HEK293 (cell line): ENCODE measurements around the gene MEGF6.

ENCODE experiments used
- GLI2 ChIP-seq: fragments of 450-650 bp; formaldehyde crosslinking; IDR thresholded peaks from 2 replicates; pipeline ENCODE4; 2017; ENCODE audit warnings: missing biosample characterization, missing genetic modification characterization, low read depth, borderline replicate concordance
- KLF1 ChIP-seq: fragments of 450-650 bp; formaldehyde crosslinking; IDR thresholded peaks from 2 replicates; pipeline ENCODE4 v1.5.1; 2016; ENCODE audit warnings: missing biosample characterization, missing genetic modification characterization
- KLF17 ChIP-seq: fragments of 450-650 bp; formaldehyde crosslinking; IDR thresholded peaks from 2 replicates; pipeline ENCODE4 v1.5.1; 2016; ENCODE audit warnings: missing biosample characterization, missing genetic modification characterization
- KLF9 ChIP-seq: fragments of 450-650 bp; formaldehyde crosslinking; IDR thresholded peaks from 2 replicates; pipeline ENCODE4 v1.5.1; 2016; ENCODE audit warnings: missing biosample characterization, missing genetic modification characterization, low read depth
- PATZ1 ChIP-seq: fragments of 450-650 bp; formaldehyde crosslinking; IDR thresholded peaks from 2 replicates; pipeline ENCODE4 v1.5.1; 2016; ENCODE audit warnings: missing biosample characterization, missing genetic modification characterization
- SCRT2 ChIP-seq: fragments of 450-650 bp; formaldehyde crosslinking; IDR thresholded peaks from 2 replicates; pipeline ENCODE4 v1.5.1; 2016; ENCODE audit warnings: missing biosample characterization, missing genetic modification characterization
- ZBTB20 ChIP-seq: fragments of 450-650 bp; formaldehyde crosslinking; IDR thresholded peaks from 2 replicates; pipeline ENCODE4 v1.5.1; 2016; ENCODE audit warnings: missing biosample characterization, missing genetic modification characterization
- ZBTB26 ChIP-seq: fragments of 450-650 bp; formaldehyde crosslinking; optimal IDR thresholded peaks from 2 replicates; pipeline ENCODE3; 2016; ENCODE audit warnings: missing biosample characterization, mild to moderate bottlenecking, missing genetic modification characterization
- ZNF112 ChIP-seq: fragments of 450-650 bp; formaldehyde crosslinking; IDR thresholded peaks from 2 replicates; pipeline ENCODE4 v1.5.0; 2017; ENCODE audit warnings: missing biosample characterization, missing genetic modification characterization
- ZNF248 ChIP-seq: fragments of 450-650 bp; formaldehyde crosslinking; IDR thresholded peaks from 2 replicates; pipeline ENCODE4 v1.5.1; 2017; ENCODE audit warnings: missing biosample characterization, missing genetic modification characterization
- ZNF366 ChIP-seq: fragments of 450-650 bp; formaldehyde crosslinking; conservative IDR thresholded peaks from 2 replicates; pipeline ENCODE4 v1.5.1; 2016; ENCODE audit warnings: missing biosample characterization, missing genetic modification characterization
- ZNF423 ChIP-seq: fragments of 450-650 bp; formaldehyde crosslinking; IDR thresholded peaks from 2 replicates; pipeline ENCODE4 v1.5.1; 2016; ENCODE audit warnings: missing biosample characterization, missing genetic modification characterization
- ZNF449 ChIP-seq: fragments of 450-650 bp; formaldehyde crosslinking; IDR thresholded peaks from 2 replicates; pipeline ENCODE4 v1.5.1; 2017; ENCODE audit warnings: missing biosample characterization, mild to moderate bottlenecking, missing genetic modification characterization, moderate library complexity
- ZNF473 ChIP-seq: fragments of 450-650 bp; formaldehyde crosslinking; IDR thresholded peaks from 2 replicates; pipeline ENCODE4 v1.5.1; 2017; ENCODE audit warnings: missing biosample characterization, missing genetic modification characterization
- ZNF501 ChIP-seq: fragments of 450-650 bp; formaldehyde crosslinking; IDR thresholded peaks from 2 replicates; pipeline ENCODE4 v1.5.1; 2016; ENCODE audit warnings: missing biosample characterization, missing genetic modification characterization
- ZNF560 ChIP-seq: fragments of 450-650 bp; formaldehyde crosslinking; IDR thresholded peaks from 2 replicates; pipeline ENCODE4 v1.5.1; 2017; ENCODE audit warnings: missing biosample characterization, missing genetic modification characterization, borderline replicate concordance
- ZNF580 ChIP-seq: fragments of 450-650 bp; formaldehyde crosslinking; IDR thresholded peaks from 2 replicates; pipeline ENCODE4 v1.5.1; 2016; ENCODE audit warnings: missing biosample characterization, missing genetic modification characterization
- ZNF585B ChIP-seq: fragments of 450-650 bp; formaldehyde crosslinking; IDR thresholded peaks from 2 replicates; pipeline ENCODE4 v1.5.1; 2016; ENCODE audit warnings: missing biosample characterization, missing genetic modification characterization
- ZNF610 ChIP-seq: fragments of 450-650 bp; formaldehyde crosslinking; IDR thresholded peaks from 2 replicates; pipeline ENCODE4 v1.5.1; 2016; ENCODE audit warnings: missing biosample characterization, missing genetic modification characterization, borderline replicate concordance
- ZNF645 ChIP-seq: fragments of 450-650 bp; formaldehyde crosslinking; IDR thresholded peaks from 2 replicates; pipeline ENCODE4; 2016; ENCODE audit warnings: missing biosample characterization, missing genetic modification characterization
- ZNF660 ChIP-seq: fragments of 450-650 bp; IDR thresholded peaks from 2 replicates; pipeline ENCODE4 v1.5.1; 2018; ENCODE audit warnings: missing biosample characterization, mild to moderate bottlenecking, missing genetic modification characterization
- ZNF664 ChIP-seq: fragments of 450-650 bp; formaldehyde crosslinking; IDR thresholded peaks from 2 replicates; pipeline ENCODE4 v1.5.1; 2016; ENCODE audit warnings: missing biosample characterization, missing genetic modification characterization
- ZNF692 ChIP-seq: fragments of 450-650 bp; formaldehyde crosslinking; IDR thresholded peaks from 2 replicates; pipeline ENCODE4 v1.5.1; 2016; ENCODE audit warnings: missing biosample characterization, missing genetic modification characterization
- ZSCAN18 ChIP-seq: fragments of 450-650 bp; formaldehyde crosslinking; IDR thresholded peaks from 2 replicates; pipeline ENCODE4 v1.5.1; 2016; ENCODE audit warnings: missing biosample characterization, missing genetic modification characterization
- ZSCAN30 ChIP-seq: fragments of 450-650 bp; IDR thresholded peaks from 2 replicates; pipeline ENCODE4 v1.5.1; 2018; ENCODE audit warnings: missing biosample characterization, mild to moderate bottlenecking, missing genetic modification characterization, moderate library complexity
- ZSCAN5A ChIP-seq: fragments of 450-650 bp; formaldehyde crosslinking; IDR thresholded peaks from 2 replicates; pipeline ENCODE4 v1.5.1; 2016; ENCODE audit warnings: missing biosample characterization, missing genetic modification characterization
- ZXDB ChIP-seq: fragments of 450-650 bp; formaldehyde crosslinking; IDR thresholded peaks from 2 replicates; pipeline ENCODE4 v1.5.1; 2016; ENCODE audit warnings: missing biosample characterization, missing genetic modification characterization

MEGF6 gene

GRCh38 chr1:3651930-3652547, 40.7 kb upstream of the MEGF6 start, which contains the start of gene TP73 (continued):
- TF ChIP-seq ZXDB (tag by site-specific recombination) (0 out of 2 replicates have a peak, but pooled peaks have one; percentile 15), ZNF560 (tag by site-specific recombination) (no peak), PATZ1 (peak; percentile 66; the same call in 1 of the 2 replicates), ZNF366 (no peak), ZNF112 (tag by site-specific recombination) (no peak), ZSCAN30 (tag by site-specific recombination) (peak; percentile 46; the same call in 1 of the 2 replicates), ZNF449 (tag by site-specific recombination) (peak; percentile 25; the same call in 1 of the 2 replicates), ZNF248 (tag by site-specific recombination) (no peak), SCRT2 (no peak), ZNF660 (tag by site-specific recombination) (peak; percentile 67; the same call in 1 of the 2 replicates), ZBTB26 (peak; percentile 47), ZNF692 (tag by site-specific recombination) (peak; percentile 11; the same call in 1 of the 2 replicates), ZSCAN18 (tag by site-specific recombination) (no peak), ZSCAN5A (tag by site-specific recombination) (no peak), ZBTB20 (tag by site-specific recombination) (no peak; the same call in none of the 2 replicates), ZNF664 (no peak), KLF1 (tag by site-specific recombination) (0 out of 2 replicates have a peak, but pooled peaks have one; percentile 15), ZNF423 (tag by site-specific recombination) (no peak), ZNF580 (tag by site-specific recombination) (no peak), ZNF645 (no peak), KLF9 (tag by site-specific recombination) (no peak), ZNF610 (no peak), ZNF585B (tag by site-specific recombination) (no peak), GLI2 (tag by site-specific recombination) (no peak), KLF17 (tag by site-specific recombination) (0 out of 2 replicates have a peak, but pooled peaks have one; percentile 44), ZNF473 (tag by site-specific recombination) (no peak), ZNF501 (tag by site-specific recombination) (no peak)
